ENCODE results near the gene CLPX. TPM values are rescaled to one million over a fixed set of nuclear protein-coding genes. Genes with fewer than 3 reads are reported as not detected.
"Not testable (repeated sequence)": the region's sequence is repeated elsewhere in the genome, so short reads cannot be mapped to it uniquely, and the experiment has no call there.

The CLPX gene
- total RNA-seq: 10 to 100 TPM; 59.6 to 60.2 TPM
- 10 to 100 TPM; 30.0 to 33.8 (median 31.3) TPM for polyA plus RNA-seq
- 24.1 to 87.2 (median 71.6) reads per million in 6 experiments for total RNA-seq

DNA sequence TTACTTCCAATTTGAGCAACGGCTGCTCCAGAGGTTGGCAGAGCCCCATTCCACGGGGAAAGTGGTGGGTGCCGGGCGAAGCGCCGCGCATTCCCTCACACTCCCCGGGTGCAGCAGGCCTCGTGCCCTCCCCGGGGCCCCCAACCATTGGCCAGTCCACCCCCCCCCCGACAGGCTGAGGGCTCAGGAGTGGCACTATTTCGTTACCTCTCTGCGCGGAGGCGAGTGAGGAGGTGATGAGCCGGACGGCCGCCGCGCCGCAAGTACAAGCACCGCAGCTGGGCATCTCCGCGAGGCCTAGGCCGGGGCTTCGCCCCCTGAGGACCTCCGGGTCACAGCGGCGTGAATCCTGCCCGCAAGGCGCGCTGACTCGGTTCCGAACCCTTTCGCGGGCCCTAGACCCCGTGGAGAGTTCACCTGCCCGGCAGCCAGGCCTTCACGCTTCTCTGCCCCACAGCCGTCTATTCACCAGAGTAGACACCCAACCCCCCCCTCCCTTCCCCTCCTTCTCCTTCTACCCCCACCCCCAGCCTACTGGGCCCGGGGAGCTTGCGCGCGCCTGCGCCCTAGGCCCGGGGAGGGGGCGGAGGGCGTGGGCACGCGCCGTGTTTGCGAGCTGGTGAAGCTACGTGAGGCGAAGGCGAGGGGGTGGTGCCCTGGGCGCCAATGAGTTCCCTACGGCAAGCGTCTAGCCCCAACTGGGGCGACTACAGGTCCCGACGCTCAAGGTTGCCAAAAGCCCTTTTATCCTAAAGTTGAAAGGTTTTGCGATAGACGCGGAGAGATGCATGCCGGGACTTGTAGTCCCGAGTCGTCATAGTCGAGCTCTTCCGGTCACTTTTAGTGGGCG lies at the start of gene CLPX:
Gene CLPX (minus strand): TSS at position 475 of the 850 bp plus-strand sequence. CDS start 189 bp downstream, at position 286.
- no peaks in the 10 kb centered on the region for H3K9me3 Mint-ChIP-seq
- peak; percentile 79 to 96 (median 92) for DNase-seq
- no peaks in the 10 kb centered on the region for H3K27me3 Mint-ChIP-seq
- H3K4me3 Mint-ChIP-seq: peak within 1 kb of the TSS; percentile 89 to 97 (median 94)
- H3K36me3 Mint-ChIP-seq: peaks cover 0 to 9% (median 2%) of the 10 kb centered on the region in 3 donors
- POLR2A ChIA-PET: interaction anchor here (0.5 to 2.7 kb wide), 13 partner anchors 9 to 616 kb away, joined by 3 to 41 read pairs (median 5); partner anchors contain the start of genes PARP16, PDCD7 and RNU5B-1
- H3K27ac Mint-ChIP-seq: peak within 1 kb of the TSS; percentile 92 to 98 (median 97)
- peak; percentile 96 to 97 for ATAC-seq
- H3K4me1 Mint-ChIP-seq: peaks cover 10 to 37% (median 31%) of the 10 kb centered on the region in 4 donors

GRCh38 chr15:65233696-65234095 lies 48.6 kb upstream of the CLPX start:
- POLR2A ChIA-PET: no interaction called here
- Mint-ChIP-seq H3K4me1 (peaks cover 0 to 5% (median 0%) of the 10 kb centered on the region in 4 donors), H3K27me3 (no peaks in the 10 kb centered on the region), H3K9me3 (no peaks in the 10 kb centered on the region), H3K27ac (no peak overlapping the region), H3K36me3 (peaks cover 0 to 5% (median 5%) of the 10 kb centered on the region in 3 donors), H3K4me3 (no peak overlapping the region)
- DNase-seq: no peak
- ATAC-seq: no peak

DNA sequence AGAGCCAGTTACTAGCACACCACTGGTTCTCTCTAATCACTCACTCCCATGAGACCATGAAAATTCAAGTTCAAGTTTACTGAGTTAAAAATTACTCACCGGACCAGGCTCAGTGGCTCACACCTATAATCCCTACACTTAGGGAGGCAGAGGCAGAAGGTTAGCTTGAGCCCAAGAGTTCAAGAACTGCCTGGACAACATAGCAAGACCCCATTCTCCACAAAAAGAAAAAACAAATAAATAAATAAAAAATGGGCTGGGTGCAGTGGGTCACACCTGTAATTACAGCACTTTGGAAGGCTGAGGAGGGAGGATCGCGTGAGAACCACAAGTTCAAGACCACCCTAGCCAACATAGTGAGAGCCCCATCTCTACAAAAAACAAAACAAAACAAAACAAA lies 47.4 kb upstream of the CLPX start:
- H3K4me1 Mint-ChIP-seq: peaks cover 0 to 4% (median 0%) of the 10 kb centered on the region in 4 donors
- DNase-seq (no peak), ATAC-seq (no peak)
- POLR2A ChIA-PET: interaction anchor here (0.7 kb wide), 1 partner anchor 11 kb away, joined by 6 read pairs; no protein-coding TSS in a partner anchor
- no peaks in the 10 kb centered on the region for H3K27me3 Mint-ChIP-seq
- no peak overlapping the region for H3K27ac Mint-ChIP-seq
- H3K36me3 Mint-ChIP-seq: peaks cover 0 to 5% (median 5%) of the 10 kb centered on the region in 3 donors
- no peak overlapping the region for H3K4me3 Mint-ChIP-seq
- no peaks in the 10 kb centered on the region for H3K9me3 Mint-ChIP-seq

- H3K4me1 Mint-ChIP-seq: no peaks in the 10 kb centered on the region
- H3K4me3 Mint-ChIP-seq: no peak overlapping the region
- no peak for ATAC-seq
- DNase-seq: no peak
- H3K27ac Mint-ChIP-seq: no peak overlapping the region
- H3K36me3 Mint-ChIP-seq: peaks cover 0 to 5% (median 5%) of the 10 kb centered on the region in 3 donors
- H3K27me3 Mint-ChIP-seq: no peaks in the 10 kb centered on the region
- POLR2A ChIA-PET: no interaction called here
- H3K9me3 Mint-ChIP-seq: no peaks in the 10 kb centered on the region
Measured at GRCh38 chr15:65231306-65231705, 46.2 kb upstream of the CLPX start.

DNA sequence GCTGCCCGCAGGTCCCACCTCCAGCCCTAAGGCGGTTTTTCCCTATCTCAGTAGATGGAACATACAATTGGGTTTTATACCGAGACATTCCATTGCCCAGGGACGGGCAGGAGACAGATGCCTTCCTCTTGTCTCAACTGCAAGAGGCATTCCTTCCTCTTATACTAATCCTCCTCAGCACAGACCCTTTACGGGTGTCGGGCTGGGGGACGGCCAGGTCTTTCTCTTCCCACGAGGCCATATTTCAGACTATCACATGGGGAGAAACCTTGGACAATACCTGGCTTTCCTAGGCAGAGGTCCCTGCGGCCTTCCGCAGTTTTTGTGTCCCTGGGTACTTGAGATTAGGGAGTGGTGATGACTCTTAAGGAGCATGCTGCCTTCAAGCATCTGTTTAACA lies 41.8 kb upstream of the CLPX start:
- not testable (repeated sequence) for H3K4me1 Mint-ChIP-seq

DNA sequence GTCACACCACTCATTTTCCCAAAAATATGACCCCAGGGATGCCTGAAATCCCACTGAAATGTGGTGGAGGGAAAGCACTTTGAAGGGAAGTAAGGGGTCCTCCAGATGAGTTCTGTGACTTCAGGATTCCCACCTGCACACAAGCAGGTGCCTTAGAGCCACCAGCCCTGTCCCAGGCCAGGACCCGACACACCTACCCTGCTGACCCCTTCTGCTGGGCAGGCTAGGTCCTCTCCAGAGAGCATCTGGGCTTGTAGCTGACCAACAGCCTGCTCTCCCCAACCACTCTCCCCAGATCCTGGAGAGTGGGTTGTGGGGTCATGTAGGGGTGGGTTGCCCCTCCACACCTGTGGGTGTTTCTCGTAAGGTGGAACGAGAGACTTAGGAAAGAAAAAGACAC lies 41.1 kb upstream of the CLPX start:
- no peak overlapping the region for H3K4me3 Mint-ChIP-seq
- DNase-seq: no peak
- no peaks in the 10 kb centered on the region for H3K9me3 Mint-ChIP-seq
- ATAC-seq: no peak
- no peaks in the 10 kb centered on the region for H3K36me3 Mint-ChIP-seq
- POLR2A ChIA-PET: no interaction called here
- H3K27ac Mint-ChIP-seq: no peak overlapping the region
- no peaks in the 10 kb centered on the region for H3K4me1 Mint-ChIP-seq
- H3K27me3 Mint-ChIP-seq: no peaks in the 10 kb centered on the region

More for the DNA sequence above, 41.8 kb upstream of the CLPX start:
- H3K4me3 Mint-ChIP-seq, POLR2A ChIA-PET, H3K27me3 Mint-ChIP-seq, DNase-seq, H3K27ac Mint-ChIP-seq, H3K9me3 Mint-ChIP-seq, H3K36me3 Mint-ChIP-seq, ATAC-seq: not testable (repeated sequence)

- Mint-ChIP-seq H3K27me3 (no peaks in the 10 kb centered on the region), H3K27ac (no peak overlapping the region), H3K4me3 (no peak overlapping the region), H3K9me3 (no peaks in the 10 kb centered on the region), H3K36me3 (no peaks in the 10 kb centered on the region), H3K4me1 (no peaks in the 10 kb centered on the region)
- DNase-seq (no peak), ATAC-seq (no peak)
- POLR2A ChIA-PET: no interaction called here
Measured at GRCh38 chr15:65223996-65224395, 38.9 kb upstream of the CLPX start.

DNA sequence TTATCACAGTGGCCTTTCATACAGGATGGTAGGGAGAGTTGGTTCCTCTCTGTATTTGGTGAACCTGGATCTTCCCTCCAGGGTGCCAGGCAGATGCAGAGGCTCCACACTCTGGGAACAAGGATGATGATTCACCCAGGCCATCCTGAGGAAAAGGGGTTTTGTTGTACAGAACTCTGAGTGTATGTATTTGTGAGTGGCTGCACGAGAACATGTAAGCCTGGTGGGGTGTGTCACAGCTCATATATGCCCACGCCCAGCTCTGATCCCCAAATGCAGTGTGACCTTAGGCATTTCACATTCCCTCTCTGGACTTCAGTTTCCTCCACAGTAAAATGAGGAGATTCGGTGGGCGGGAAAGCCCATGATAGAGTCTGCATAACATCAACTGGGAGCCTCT lies 37.7 kb upstream of the CLPX start:
- DNase-seq (no peak), ATAC-seq (no peak)
- no peak overlapping the region for H3K27ac Mint-ChIP-seq
- H3K9me3 Mint-ChIP-seq: no peaks in the 10 kb centered on the region
- no peaks in the 10 kb centered on the region for H3K4me1 Mint-ChIP-seq
- no peaks in the 10 kb centered on the region for H3K36me3 Mint-ChIP-seq
- POLR2A ChIA-PET: no interaction called here
- H3K4me3 Mint-ChIP-seq: no peak overlapping the region
- no peaks in the 10 kb centered on the region for H3K27me3 Mint-ChIP-seq

DNA sequence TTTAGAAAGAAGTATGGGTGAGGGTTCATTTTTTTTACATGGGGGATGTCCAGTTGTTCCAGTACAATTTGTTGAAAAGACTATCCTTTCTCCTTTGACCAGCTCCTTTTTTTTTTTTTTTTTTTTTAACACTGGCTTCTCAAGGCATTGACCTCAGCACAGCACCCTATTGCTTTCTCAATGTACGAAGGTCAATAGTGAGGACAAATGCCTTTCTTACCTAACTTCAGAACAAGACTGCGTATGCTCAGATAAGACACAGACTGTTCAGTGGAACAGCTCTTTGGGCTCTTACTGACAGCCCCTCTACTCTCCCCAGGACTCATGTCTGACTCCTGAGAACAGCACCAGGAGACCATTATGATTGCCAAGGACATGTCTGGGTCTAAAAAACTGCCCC lies 36.6 kb upstream of the CLPX start:
- POLR2A ChIA-PET: interaction anchor here (0.6 kb wide), 2 partner anchors 10 to 45 kb away, joined by 6 to 7 read pairs; no protein-coding TSS in a partner anchor
- peaks cover 0 to 6% (median 2%) of the 10 kb centered on the region in 4 donors for H3K4me1 Mint-ChIP-seq
- H3K27me3 Mint-ChIP-seq: no peaks in the 10 kb centered on the region
- no peak overlapping the region for H3K27ac Mint-ChIP-seq
- ATAC-seq (no peak), DNase-seq (no peak)
- H3K36me3 Mint-ChIP-seq: no peaks in the 10 kb centered on the region
- no peak overlapping the region for H3K4me3 Mint-ChIP-seq
- no peaks in the 10 kb centered on the region for H3K9me3 Mint-ChIP-seq

- POLR2A ChIA-PET: no interaction called here
- H3K4me1 Mint-ChIP-seq: peaks cover 0 to 6% (median 2%) of the 10 kb centered on the region in 4 donors
- ATAC-seq: no peak
- no peaks in the 10 kb centered on the region for H3K36me3 Mint-ChIP-seq
- H3K9me3 Mint-ChIP-seq: peaks cover 0 to 1% (median 0%) of the 10 kb centered on the region in 9 donors
- no peaks in the 10 kb centered on the region for H3K27me3 Mint-ChIP-seq
- H3K4me3 Mint-ChIP-seq: no peak overlapping the region
- DNase-seq: no peak
- H3K27ac Mint-ChIP-seq: no peak overlapping the region
Measured at GRCh38 chr15:65219137-65219536, 34.0 kb upstream of the CLPX start.

DNA sequence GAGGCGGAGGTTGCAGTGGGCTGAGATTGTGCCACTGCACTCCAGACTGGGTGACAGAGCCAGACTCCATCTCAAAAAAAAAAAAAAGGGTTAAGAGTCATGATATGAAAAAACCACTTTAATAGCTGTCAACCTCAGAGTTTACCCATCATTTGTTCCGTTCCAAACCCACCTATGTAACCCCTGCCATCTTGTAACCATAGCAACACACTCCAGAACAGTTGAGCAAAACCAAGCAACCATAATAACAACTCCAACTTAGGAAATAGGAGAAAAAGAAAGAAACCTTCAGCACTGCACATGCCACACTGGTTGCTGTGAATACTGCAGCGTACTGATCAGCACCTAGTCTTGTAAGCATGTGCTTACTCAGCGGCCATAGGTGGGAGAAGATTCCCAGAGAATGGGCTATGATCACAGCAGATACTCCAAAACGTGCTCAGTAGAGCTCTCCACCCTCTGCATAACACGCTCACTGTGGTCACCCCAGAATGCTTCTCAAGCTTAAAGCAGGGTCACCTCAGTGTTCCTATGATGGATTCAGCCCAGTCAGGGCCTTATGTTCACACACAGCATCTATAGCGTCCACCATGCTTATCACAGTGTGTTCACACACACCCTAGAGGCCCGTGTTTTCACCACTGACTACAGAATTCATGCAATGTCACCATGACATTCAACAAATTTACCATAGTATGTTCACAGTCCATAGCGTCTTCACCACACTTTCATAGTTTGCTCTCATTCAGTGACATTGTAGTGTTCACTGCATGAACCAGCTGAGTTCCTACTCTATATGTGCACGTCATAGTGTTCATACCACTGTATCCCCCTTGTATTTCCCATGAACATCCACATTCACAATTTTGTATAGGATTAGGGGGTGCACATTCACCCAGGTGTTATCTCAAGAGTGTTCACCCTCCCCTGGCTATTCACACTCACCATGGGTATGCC lies 32.7 kb upstream of the CLPX start:
- POLR2A ChIA-PET: no interaction called here
- peak in 2 of 10 donors; percentile 6 to 23 for DNase-seq

DNA sequence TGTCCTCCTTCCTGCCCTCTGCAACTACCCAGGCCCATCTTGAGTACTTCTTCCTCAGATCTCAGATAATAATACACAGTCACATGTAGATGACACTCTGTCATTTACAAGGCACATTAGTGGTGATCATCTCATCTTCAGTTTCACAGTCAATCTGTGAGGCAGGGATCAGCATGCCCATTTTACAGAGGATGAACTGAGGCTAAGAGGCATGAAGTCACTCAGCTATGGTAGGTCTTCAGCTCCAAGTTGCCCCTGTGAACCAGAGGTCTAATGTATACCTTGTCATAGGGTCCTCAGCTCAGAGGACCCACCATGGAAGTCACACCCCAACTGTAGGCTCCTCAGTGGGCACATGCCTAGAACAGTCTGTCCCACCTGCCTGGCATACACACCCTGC lies 30.4 kb upstream of the CLPX start:
- no peaks in the 10 kb centered on the region for H3K36me3 Mint-ChIP-seq
- peaks cover 0 to 13% (median 6%) of the 10 kb centered on the region in 4 donors for H3K4me1 Mint-ChIP-seq
- DNase-seq (no peak), ATAC-seq (no peak)
- H3K27me3 Mint-ChIP-seq: no peaks in the 10 kb centered on the region
- POLR2A ChIA-PET: no interaction called here
- H3K9me3 Mint-ChIP-seq: peaks cover 0 to 1% (median 0%) of the 10 kb centered on the region in 9 donors
- peak overlapping the region in 3 of 10 donors; percentile 8 to 31 (median 29) for H3K27ac Mint-ChIP-seq
- no peak overlapping the region for H3K4me3 Mint-ChIP-seq

More for the DNA sequence above, 32.7 kb upstream of the CLPX start:
- peaks cover 0 to 6% (median 2%) of the 10 kb centered on the region in 4 donors for H3K4me1 Mint-ChIP-seq
- no peaks in the 10 kb centered on the region for H3K27me3 Mint-ChIP-seq
- H3K9me3 Mint-ChIP-seq: peaks cover 0 to 1% (median 0%) of the 10 kb centered on the region in 9 donors
- H3K27ac Mint-ChIP-seq: no peak overlapping the region
- peak in 1 of 2 donors; percentile 53 for ATAC-seq
- H3K36me3 Mint-ChIP-seq: no peaks in the 10 kb centered on the region
- H3K4me3 Mint-ChIP-seq: no peak overlapping the region

Measured in naive thymus-derived CD8-positive, alpha-beta T cell (primary cell).